ENCODE results near the gene RMRP.

DNA sequence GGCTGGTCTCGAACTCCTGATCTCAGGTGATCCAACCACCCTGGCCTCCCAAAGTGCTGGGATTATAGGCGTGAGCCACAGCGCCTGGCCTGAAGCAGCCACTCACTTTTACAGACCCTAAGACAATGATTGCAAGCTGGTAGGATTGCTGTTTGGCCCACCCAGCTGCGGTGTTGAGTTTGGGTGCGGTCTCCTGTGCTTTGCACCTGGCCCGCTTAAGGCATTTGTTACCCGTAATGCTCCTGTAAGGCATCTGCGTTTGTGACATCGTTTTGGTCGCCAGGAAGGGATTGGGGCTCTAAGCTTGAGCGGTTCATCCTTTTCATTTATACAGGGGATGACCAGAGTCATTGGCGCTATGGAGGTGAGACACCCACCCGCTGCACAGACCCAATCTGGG is 17.4 kb upstream of the RMRP start:
- TF ChIP-seq, protein P1, sequence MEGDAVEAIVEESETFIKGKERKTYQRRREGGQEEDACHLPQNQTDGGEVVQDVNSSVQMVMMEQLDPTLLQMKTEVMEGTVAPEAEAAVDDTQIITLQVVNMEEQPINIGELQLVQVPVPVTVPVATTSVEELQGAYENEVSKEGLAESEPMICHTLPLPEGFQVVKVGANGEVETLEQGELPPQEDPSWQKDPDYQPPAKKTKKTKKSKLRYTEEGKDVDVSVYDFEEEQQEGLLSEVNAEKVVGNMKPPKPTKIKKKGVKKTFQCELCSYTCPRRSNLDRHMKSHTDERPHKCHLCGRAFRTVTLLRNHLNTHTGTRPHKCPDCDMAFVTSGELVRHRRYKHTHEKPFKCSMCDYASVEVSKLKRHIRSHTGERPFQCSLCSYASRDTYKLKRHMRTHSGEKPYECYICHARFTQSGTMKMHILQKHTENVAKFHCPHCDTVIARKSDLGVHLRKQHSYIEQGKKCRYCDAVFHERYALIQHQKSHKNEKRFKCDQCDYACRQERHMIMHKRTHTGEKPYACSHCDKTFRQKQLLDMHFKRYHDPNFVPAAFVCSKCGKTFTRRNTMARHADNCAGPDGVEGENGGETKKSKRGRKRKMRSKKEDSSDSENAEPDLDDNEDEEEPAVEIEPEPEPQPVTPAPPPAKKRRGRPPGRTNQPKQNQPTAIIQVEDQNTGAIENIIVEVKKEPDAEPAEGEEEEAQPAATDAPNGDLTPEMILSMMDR (conservative IDR thresholded peaks at IDR 0.05; ENCODE audit: low read depth, low read length): no peak
- TF ChIP-seq EZH2 (IDR thresholded peaks at IDR 0.05; ENCODE audit: low read length, unreplicated experiment): no peak
